WERI-Rb-1 (cell line): ENCODE measurements around the gene MYLIP.

ENCODE experiments used
- DNase-seq: peaks from one replicate; pipeline ENCODE4 v3.0.0-alpha.2; 2020
- H3K27ac ChIP-seq: fragments of 250-450 bp; sonication (Bioruptor Pico); 2 replicates; pipeline ENCODE4 v1.5.1; 2020; ENCODE audit warnings: mild to moderate bottlenecking, moderate library complexity
- H3K27me3 ChIP-seq: fragments of 250-450 bp; sonication (Bioruptor Pico); 2 replicates; pipeline ENCODE4 v1.5.1; 2021; ENCODE audit warnings: mild to moderate bottlenecking, low read depth, moderate library complexity; ENCODE audit not compliant: insufficient read depth, severe bottlenecking
- H3K36me3 ChIP-seq: fragments of 250-450 bp; sonication (Bioruptor Pico); 2 replicates; pipeline ENCODE4 v1.5.1; 2020; ENCODE audit warnings: mild to moderate bottlenecking, moderate library complexity
- H3K4me3 ChIP-seq: 2 replicates; pipeline ENCODE4 v1.5.1; 2011; ENCODE audit warnings: low read depth, mild to moderate bottlenecking, control low read depth, low read length
- H3K9me3 ChIP-seq: fragments of 250-450 bp; sonication (Bioruptor Pico); 2 replicates; pipeline ENCODE4 v1.5.1; 2021; ENCODE audit warnings: mild to moderate bottlenecking, moderate library complexity; ENCODE audit not compliant: severe bottlenecking
- TF ChIP-seq, protein P1 (sequence below): IDR thresholded peaks from 2 replicates; pipeline ENCODE4 v1.5.1; 2011; ENCODE audit warnings: low read depth, mild to moderate bottlenecking, control low read depth, inconsistent platforms, low read length

The MYLIP gene

GRCh38 chr6:16130437-16130891 lies 1.6 kb downstream of the MYLIP start:
- Histone ChIP-seq H3K9me3 (no peaks in the 10 kb centered on the region), H3K27me3 (no peaks in the 10 kb centered on the region), H3K27ac (peak overlapping the region; percentile 5), H3K36me3 (peaks cover 49% of the 10 kb centered on the region), H3K4me3 (peak overlapping the region; percentile 76)
- DNase-seq, result peak; percentile 37
- TF ChIP-seq, protein P1, sequence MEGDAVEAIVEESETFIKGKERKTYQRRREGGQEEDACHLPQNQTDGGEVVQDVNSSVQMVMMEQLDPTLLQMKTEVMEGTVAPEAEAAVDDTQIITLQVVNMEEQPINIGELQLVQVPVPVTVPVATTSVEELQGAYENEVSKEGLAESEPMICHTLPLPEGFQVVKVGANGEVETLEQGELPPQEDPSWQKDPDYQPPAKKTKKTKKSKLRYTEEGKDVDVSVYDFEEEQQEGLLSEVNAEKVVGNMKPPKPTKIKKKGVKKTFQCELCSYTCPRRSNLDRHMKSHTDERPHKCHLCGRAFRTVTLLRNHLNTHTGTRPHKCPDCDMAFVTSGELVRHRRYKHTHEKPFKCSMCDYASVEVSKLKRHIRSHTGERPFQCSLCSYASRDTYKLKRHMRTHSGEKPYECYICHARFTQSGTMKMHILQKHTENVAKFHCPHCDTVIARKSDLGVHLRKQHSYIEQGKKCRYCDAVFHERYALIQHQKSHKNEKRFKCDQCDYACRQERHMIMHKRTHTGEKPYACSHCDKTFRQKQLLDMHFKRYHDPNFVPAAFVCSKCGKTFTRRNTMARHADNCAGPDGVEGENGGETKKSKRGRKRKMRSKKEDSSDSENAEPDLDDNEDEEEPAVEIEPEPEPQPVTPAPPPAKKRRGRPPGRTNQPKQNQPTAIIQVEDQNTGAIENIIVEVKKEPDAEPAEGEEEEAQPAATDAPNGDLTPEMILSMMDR, result no peak

DNA sequence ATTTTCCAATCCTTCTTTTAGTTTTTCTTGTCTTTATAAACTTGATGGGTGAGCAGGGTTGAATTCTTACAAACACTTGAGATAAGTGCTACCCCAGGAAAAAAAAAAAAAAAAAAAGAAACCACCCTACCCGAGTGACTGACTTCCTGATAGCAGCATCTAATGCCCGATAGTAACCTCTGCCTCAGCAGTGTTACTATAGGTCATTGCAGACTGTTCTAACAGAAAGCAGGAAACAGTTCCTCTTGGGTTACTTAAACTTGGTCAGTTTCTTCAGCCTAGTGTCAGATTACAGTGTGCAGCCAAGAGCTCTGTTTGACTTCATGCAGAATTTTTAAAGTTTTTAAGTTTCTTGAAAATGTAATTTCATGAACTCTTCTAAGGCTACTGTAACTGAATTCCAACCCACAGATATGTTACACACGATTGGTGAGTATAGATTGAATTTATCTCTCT lies 2.1 kb downstream of the MYLIP start:
- H3K4me3 ChIP-seq, result peak overlapping the region; percentile 76
- H3K9me3 ChIP-seq, result no peaks in the 10 kb centered on the region
- peaks cover 49% of the 10 kb centered on the region for H3K36me3 ChIP-seq
- peak overlapping the region; percentile 4 for H3K27ac ChIP-seq
- DNase-seq, result no peak
- TF ChIP-seq, protein P1, result no peak
- no peaks in the 10 kb centered on the region for H3K27me3 ChIP-seq

DNA sequence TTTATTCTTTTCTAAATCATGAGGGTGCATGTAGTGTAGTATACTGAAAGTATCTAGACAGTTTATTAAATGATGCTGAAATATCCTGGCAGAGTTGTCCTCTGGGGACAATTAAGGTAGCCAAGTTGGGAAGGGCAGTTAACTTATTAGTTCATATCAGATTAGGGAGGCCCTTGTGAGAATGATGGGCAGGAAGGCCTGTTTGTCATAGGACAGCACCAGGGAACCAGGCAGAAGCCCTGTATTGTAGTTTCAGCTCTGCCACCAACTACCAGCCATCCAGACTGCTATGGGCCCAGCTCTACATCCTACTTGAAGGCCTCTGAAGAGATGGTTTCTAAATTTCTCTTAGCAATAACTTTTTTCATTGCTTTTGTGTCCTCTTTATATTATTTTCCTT lies 4.0 kb downstream of the MYLIP start:
- Histone ChIP-seq H3K4me3 (no peak overlapping the region), H3K27me3 (no peaks in the 10 kb centered on the region), H3K36me3 (peaks cover 63% of the 10 kb centered on the region), H3K9me3 (no peaks in the 10 kb centered on the region), H3K27ac (no peak overlapping the region)
- no peak for DNase-seq
- TF ChIP-seq, protein P1, result no peak

DNA sequence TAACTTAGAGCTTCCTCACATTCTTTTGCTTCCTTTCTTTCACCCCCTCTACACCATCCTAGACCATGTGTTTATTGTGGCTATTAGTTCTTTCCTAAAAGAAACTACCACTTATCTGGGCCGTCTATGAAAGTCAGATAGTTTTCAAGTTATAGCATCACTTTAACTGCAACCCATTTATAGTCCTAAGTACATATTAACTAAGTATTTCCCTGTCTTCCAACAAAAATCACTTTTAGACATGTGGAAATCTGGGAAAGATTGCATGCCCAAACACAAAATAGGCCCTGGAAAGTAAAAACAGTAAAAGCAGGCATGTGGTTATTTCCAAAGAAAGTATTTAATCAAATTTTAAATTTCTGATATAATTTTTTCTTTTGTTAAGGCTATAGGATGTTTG lies 5.5 kb downstream of the MYLIP start:
- no peaks in the 10 kb centered on the region for H3K9me3 ChIP-seq
- H3K27me3 ChIP-seq, result no peaks in the 10 kb centered on the region
- H3K27ac ChIP-seq, result no peak overlapping the region
- DNase-seq, result no peak
- peaks cover 67% of the 10 kb centered on the region for H3K36me3 ChIP-seq
- TF ChIP-seq, protein P1, result no peak
- no peak overlapping the region for H3K4me3 ChIP-seq

- Histone ChIP-seq H3K9me3 (no peaks in the 10 kb centered on the region), H3K4me3 (no peak overlapping the region), H3K27me3 (no peaks in the 10 kb centered on the region), H3K36me3 (peaks cover 73% of the 10 kb centered on the region), H3K27ac (no peak overlapping the region)
- DNase-seq, result no peak
- TF ChIP-seq, protein P1, result no peak
Observed at GRCh38 chr6:16135066-16135465, 6.2 kb downstream of the MYLIP start.

DNA sequence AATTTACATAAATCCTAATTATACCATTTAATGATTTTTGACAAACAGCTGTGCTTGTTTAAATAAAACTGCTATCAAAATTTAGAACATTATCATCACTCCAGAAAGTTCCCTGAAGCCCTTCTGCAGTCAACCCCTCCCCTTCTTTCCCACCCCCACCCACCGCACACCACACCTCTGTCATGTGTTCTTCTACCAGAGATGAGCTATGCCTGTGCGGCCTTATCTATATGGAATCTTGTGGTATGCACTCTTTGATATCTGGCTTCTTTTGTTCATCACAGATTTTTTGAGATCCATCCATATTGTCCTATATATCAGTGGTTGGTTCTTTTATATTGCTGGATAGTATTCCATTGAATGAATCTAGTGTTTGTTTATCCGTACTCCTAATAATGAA lies 7.2 kb downstream of the MYLIP start:
- H3K36me3 ChIP-seq, result peaks cover 73% of the 10 kb centered on the region
- TF ChIP-seq, protein P1, result no peak

More for the DNA sequence above, 7.2 kb downstream of the MYLIP start:
- H3K9me3 ChIP-seq, result no peaks in the 10 kb centered on the region
- H3K4me3 ChIP-seq, result no peak overlapping the region
- no peak overlapping the region for H3K27ac ChIP-seq
- H3K27me3 ChIP-seq, result no peaks in the 10 kb centered on the region
- no peak for DNase-seq
